Ascending aorta (tissue), 2 donors: ENCODE results near the gene GRB10. TPM values are rescaled to one million over a fixed set of nuclear protein-coding genes. Genes with fewer than 3 reads are reported as not detected.

Experiments
- DNase-seq, 2 donors: peaks; one replicate each; pipeline ENCODE4 v3.0.0-alpha.2; 2019; ENCODE audit warnings: low spot score in 2 of 2
- H3K27ac ChIP-seq, 2 donors: fragments of 200-600 bp; sonication (generic); one replicate each; pipeline ENCODE4 v1.5.1; 2016 to 2017; ENCODE audit warnings: mild to moderate bottlenecking in 1 of 2
- H3K27me3 ChIP-seq: fragments of 200-600 bp; sonication (generic); one replicate; pipeline ENCODE4 v1.5.1; 2017
- H3K36me3 ChIP-seq, 2 donors: fragments of 200-600 bp; sonication (generic); one replicate each; pipeline ENCODE4 v1.5.1; 2016
- H3K4me1 ChIP-seq, 2 donors: fragments of 200-600 bp; sonication (generic); one replicate each; pipeline ENCODE4 v1.5.1; 2016 to 2017; ENCODE audit warnings: mild to moderate bottlenecking in 1 of 2
- H3K4me3 ChIP-seq, 2 donors: fragments of 200-600 bp; sonication (generic); one replicate each; pipeline ENCODE4 v1.5.1; 2016 to 2017; ENCODE audit warnings: mild to moderate bottlenecking in 1 of 2
- H3K9me3 ChIP-seq, 2 donors: fragments of 200-600 bp; sonication (generic); one replicate each; pipeline ENCODE4 v1.5.1; 2016
- intact Hi-C: fragments of 100-400 bp; cut with DNase I; formaldehyde crosslinking; loops from one replicate; pipeline ENCODE4 v1.15.1; 2023
- total RNA-seq: library from RNA; depleted of rRNA; stranded (reverse); fragments of >200 nt; gene quantifications from one replicate; pipeline ENCODE4 v1.1.0, GENCODE V29; 2016
- TF ChIP-seq, protein P1 (sequence below), 3 experiments: fragments of 200-600 bp in 2 of 3; fragments of 450-650 bp in 1 of 3; sonication (generic) in 2 of 3; IDR thresholded peaks; one replicate each; pipeline ENCODE4 v1.5.1; 2016 to 2019; ENCODE audit warnings: antibody characterized with exemption in 3 of 3, mild to moderate bottlenecking in 1 of 3, moderate library complexity in 1 of 3

Gene GRB10
- total RNA-seq, 1 donor from 2014 or later: 53.4 TPM

GRCh38 chr7:50688226-50688590, 94.5 kb downstream of the GRB10 start:
- Histone ChIP-seq H3K27ac (no peak overlapping the region), H3K4me1 (peaks cover 0 to 13% of the 10 kb centered on the region in 2 donors), H3K27me3 (no peaks in the 10 kb centered on the region), H3K36me3 (peaks cover 0 to 15% of the 10 kb centered on the region in 2 donors), H3K4me3 (no peak overlapping the region), H3K9me3 (no peaks in the 10 kb centered on the region)
- TF ChIP-seq, protein P1, sequence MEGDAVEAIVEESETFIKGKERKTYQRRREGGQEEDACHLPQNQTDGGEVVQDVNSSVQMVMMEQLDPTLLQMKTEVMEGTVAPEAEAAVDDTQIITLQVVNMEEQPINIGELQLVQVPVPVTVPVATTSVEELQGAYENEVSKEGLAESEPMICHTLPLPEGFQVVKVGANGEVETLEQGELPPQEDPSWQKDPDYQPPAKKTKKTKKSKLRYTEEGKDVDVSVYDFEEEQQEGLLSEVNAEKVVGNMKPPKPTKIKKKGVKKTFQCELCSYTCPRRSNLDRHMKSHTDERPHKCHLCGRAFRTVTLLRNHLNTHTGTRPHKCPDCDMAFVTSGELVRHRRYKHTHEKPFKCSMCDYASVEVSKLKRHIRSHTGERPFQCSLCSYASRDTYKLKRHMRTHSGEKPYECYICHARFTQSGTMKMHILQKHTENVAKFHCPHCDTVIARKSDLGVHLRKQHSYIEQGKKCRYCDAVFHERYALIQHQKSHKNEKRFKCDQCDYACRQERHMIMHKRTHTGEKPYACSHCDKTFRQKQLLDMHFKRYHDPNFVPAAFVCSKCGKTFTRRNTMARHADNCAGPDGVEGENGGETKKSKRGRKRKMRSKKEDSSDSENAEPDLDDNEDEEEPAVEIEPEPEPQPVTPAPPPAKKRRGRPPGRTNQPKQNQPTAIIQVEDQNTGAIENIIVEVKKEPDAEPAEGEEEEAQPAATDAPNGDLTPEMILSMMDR (IDR thresholded peaks at IDR 0.05): no peak
- intact Hi-C loops: no loop called here
- DNase-seq: no peak

GRCh38 chr7:50687575-50688225, 95.0 kb downstream of the GRB10 start:
- peaks cover 0 to 15% of the 10 kb centered on the region in 2 donors for H3K36me3 ChIP-seq
- no peaks in the 10 kb centered on the region for H3K27me3 ChIP-seq
- intact Hi-C loops: no loop called here
- H3K27ac ChIP-seq: no peak overlapping the region
- TF ChIP-seq, protein P1 (IDR thresholded peaks at IDR 0.05): no peak
- H3K9me3 ChIP-seq: no peaks in the 10 kb centered on the region
- H3K4me1 ChIP-seq: peaks cover 0 to 9% of the 10 kb centered on the region in 2 donors
- DNase-seq: no peak
- no peak overlapping the region for H3K4me3 ChIP-seq

DNA sequence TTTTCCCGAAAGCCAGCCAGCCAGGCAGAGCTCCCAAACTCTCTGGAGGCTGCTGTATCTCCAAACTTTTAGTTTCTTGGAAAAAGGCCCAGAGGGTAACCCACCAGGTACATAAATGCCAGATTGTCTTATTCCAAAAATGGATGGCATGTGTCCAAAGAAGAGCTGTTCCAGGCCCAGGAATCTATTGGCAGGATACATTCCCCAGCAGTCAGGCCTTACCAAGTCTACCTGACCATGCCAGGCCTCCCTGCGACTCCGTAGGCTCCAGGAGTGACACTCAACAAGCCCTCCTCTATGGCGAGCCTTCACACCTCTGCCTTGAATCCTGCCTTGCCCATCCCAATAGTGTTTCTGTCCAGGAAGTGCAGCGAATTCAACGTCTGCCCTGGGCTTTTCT, 95.6 kb downstream of the GRB10 start:
- TF ChIP-seq, protein P1 (IDR thresholded peaks at IDR 0.05): no peak
- DNase-seq: no peak
- intact Hi-C loops: no loop called here
- Histone ChIP-seq H3K4me1 (peaks cover 0 to 9% of the 10 kb centered on the region in 2 donors), H3K9me3 (no peaks in the 10 kb centered on the region), H3K27ac (no peak overlapping the region), H3K36me3 (peaks cover 0 to 15% of the 10 kb centered on the region in 2 donors), H3K27me3 (no peaks in the 10 kb centered on the region), H3K4me3 (no peak overlapping the region)

DNA sequence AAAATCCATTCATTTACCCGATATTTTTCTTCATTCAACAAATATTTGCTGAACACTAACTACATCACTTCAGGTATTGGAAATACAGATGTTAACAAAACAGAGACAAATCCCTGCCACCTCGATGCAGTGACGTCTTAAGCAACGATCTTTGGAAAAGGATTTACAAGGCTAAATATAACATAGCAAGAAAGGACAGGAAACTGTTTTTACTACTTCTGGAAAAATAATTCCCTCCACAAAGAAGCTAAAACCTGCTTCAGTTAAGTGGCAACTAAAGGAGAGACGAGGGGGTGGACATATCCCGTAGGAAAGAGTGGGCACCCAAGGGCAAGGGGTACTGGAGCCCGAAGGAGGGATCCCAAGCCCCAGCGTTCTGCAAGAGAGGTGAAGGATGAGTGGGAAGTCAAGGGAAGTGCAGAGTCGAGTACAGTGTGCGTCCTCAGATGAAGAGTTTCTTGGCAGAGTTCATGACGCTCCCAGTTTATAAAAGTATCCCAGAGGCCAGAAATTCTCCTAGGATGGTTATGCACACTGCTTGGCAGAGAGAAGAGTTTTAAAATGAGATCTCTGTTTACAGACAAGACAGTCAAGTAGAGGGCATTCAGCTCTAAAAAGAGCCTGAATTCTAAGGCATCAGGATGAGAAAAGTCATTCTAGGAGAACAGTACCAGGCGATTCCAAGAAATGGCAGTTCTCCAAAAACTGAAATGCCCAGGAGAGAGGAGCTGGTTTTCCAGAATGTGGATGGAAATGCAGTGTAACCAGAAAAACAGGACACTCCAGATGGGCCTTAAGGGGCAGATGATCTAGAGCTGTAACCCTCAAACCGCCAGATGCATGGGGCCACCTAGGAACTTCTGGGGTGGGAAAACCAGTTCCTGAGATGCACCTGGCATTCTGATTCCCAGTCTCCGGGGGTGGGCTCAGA, 97.3 kb downstream of the GRB10 start:
- no peak for DNase-seq
- TF ChIP-seq, protein P1 (IDR thresholded peaks at IDR 0.05): no peak
- no peak overlapping the region for H3K4me3 ChIP-seq
- intact Hi-C loops: no loop called here
- peak overlapping the region; percentile 20 to 27 for H3K27ac ChIP-seq
- no peaks in the 10 kb centered on the region for H3K9me3 ChIP-seq
- H3K27me3 ChIP-seq: no peaks in the 10 kb centered on the region
- peaks cover 0 to 13% of the 10 kb centered on the region in 2 donors for H3K4me1 ChIP-seq
- peaks cover 0 to 15% of the 10 kb centered on the region in 2 donors for H3K36me3 ChIP-seq

- Histone ChIP-seq H3K4me1 (peaks cover 0 to 13% of the 10 kb centered on the region in 2 donors), H3K27me3 (no peaks in the 10 kb centered on the region), H3K36me3 (peaks cover 0 to 12% of the 10 kb centered on the region in 2 donors), H3K27ac (peak overlapping the region in 1 of 2 donors; percentile 27), H3K4me3 (no peak overlapping the region), H3K9me3 (no peaks in the 10 kb centered on the region)
- intact Hi-C loops: no loop called here
- no peak for DNase-seq
- TF ChIP-seq, protein P1 (IDR thresholded peaks at IDR 0.05): no peak
These were observed 98.0 kb downstream of the GRB10 start for GRCh38 chr7:50684713-50685075.
